ENCODE measurements around the gene KDM4D. TPM values are rescaled to one million over a fixed set of nuclear protein-coding genes. Genes with fewer than 3 reads are reported as not detected.

KDM4D gene
- total RNA-seq, 1 experiment from 2014 or later = 2.7 TPM

GRCh38 chr11:94932503-94932902, 41.0 kb upstream of the KDM4D start:
- H3K9ac ChIP-seq (ENCODE audit: low read length) = no peak overlapping the region
- H3K9me3 ChIP-seq (ENCODE audit: low read length) = no peaks in the 10 kb centered on the region
- CTCF ChIA-PET = no interaction called here
- no peaks in the 10 kb centered on the region for H4K20me1 ChIP-seq (ENCODE audit: low read length)
- H3K79me2 ChIP-seq (ENCODE audit: low read length) = no peaks in the 10 kb centered on the region
- no peak for DNase-seq
- H3K9me2 ChIP-seq (replicated peaks; ENCODE audit: low read length) = no peaks in the 10 kb centered on the region
- no peak for TF ChIP-seq CTCF (conservative IDR thresholded peaks at IDR 0.05; ENCODE audit: low read depth, low read length)
- no peaks in the 10 kb centered on the region for H3K36me3 ChIP-seq (ENCODE audit: low read depth, low read length)
- BruUV-seq (replicated peaks) = no TSS peak
- no peak overlapping the region for H3K4me2 ChIP-seq (ENCODE audit: low read length)
- no peaks in the 10 kb centered on the region for H3K4me1 ChIP-seq (ENCODE audit: insufficient read depth, low read length)
- no peak overlapping the region for H3K27ac ChIP-seq (ENCODE audit: low read length)
- intact Hi-C loops (cut with micrococcal nuclease) = no loop called here
- POLR2A ChIA-PET (ENCODE audit: unreplicated experiment) = no interaction called here
- H2AFZ ChIP-seq (ENCODE audit: low read length) = no peak overlapping the region
- H3F3A ChIP-seq (ENCODE audit: low read length, unreplicated experiment) = no peaks in the 10 kb centered on the region
- no peak for ATAC-seq
- no peak overlapping the region for H3K4me3 ChIP-seq (ENCODE audit: low read length)
- H3K27me3 ChIP-seq (ENCODE audit: low read length) = 0 out of 2 replicates have a peak, but pooled peaks cover 7% of the 10 kb centered on the region

DNA sequence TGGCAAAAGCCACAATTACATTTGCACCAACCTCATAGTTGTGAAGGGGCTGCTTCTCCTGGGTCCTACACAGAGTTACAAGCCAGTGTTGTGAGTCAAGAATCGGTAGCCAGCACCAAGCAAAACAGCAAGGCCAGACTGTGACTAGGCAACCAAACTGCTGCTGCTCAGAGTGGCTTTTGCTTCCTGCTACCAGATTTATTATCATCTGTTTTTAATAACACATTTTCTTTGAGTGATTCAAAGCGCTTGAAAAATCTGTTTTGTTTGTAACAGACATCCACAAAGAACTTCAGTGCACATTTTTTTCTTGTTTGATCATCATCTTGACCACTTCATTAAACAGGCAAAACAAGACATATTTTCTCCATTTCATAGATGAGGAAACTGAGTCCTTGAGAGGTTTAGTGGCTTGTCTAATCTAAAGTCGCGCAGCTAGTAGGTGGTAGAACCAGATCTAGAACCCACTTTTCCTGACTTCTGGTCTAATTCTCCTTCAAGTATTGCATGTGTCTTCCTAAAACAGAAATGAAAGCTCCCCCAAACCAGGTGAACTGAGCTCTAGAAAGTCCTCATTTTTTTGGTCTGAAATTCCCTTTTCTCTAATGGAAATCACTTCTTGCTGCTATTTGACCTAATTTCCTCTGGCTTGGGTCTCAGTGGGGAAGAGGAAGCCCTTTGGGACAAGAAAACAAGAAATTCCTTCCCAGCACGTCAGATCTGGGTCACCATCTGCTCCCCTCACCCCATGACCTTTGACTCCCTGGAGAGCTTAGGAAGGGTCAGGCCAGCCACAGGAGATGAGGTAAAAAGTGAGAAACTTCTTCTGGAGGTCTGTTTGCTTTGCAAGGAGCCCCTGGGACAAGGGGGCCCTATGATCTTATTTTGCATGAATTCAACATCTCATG, 40.0 kb upstream of the KDM4D start:
- no peak overlapping the region for H3K27ac ChIP-seq (ENCODE audit: low read length)
- H3K9me3 ChIP-seq (ENCODE audit: low read length) = no peaks in the 10 kb centered on the region
- H3K4me1 ChIP-seq (ENCODE audit: insufficient read depth, low read length) = no peaks in the 10 kb centered on the region
- no TSS peak for BruUV-seq (replicated peaks)
- no peak overlapping the region for H3K9ac ChIP-seq (ENCODE audit: low read length)
- H3K36me3 ChIP-seq (ENCODE audit: low read depth, low read length) = no peaks in the 10 kb centered on the region
- no peak for TF ChIP-seq CTCF (conservative IDR thresholded peaks at IDR 0.05; ENCODE audit: low read depth, low read length)
- no peak for TF ChIP-seq EZH2phosphoT487 (IDR thresholded peaks at IDR 0.05; ENCODE audit: borderline replicate concordance, low read length)
- no peak for TF ChIP-seq EZH2 (IDR thresholded peaks at IDR 0.05; ENCODE audit: low read length, unreplicated experiment)
- H4K20me1 ChIP-seq (ENCODE audit: low read length) = no peaks in the 10 kb centered on the region
- CTCF ChIA-PET = no interaction called here
- DNase-seq (peak; percentile 21), ATAC-seq (no peak)
- no peaks in the 10 kb centered on the region for H3K9me2 ChIP-seq (replicated peaks; ENCODE audit: low read length)
- intact Hi-C loops (cut with micrococcal nuclease) = no loop called here
- 0 out of 2 replicates have a peak, but pooled peaks cover 10% of the 10 kb centered on the region for H3K27me3 ChIP-seq (ENCODE audit: low read length)
- no peak overlapping the region for H2AFZ ChIP-seq (ENCODE audit: low read length)
- H3K79me2 ChIP-seq (ENCODE audit: low read length) = no peaks in the 10 kb centered on the region
- no peaks in the 10 kb centered on the region for H3F3A ChIP-seq (ENCODE audit: low read length, unreplicated experiment)
- POLR2A ChIA-PET (ENCODE audit: unreplicated experiment) = interaction anchor here (0.6 kb wide), 1 partner anchor 50 kb away, joined by 3 read pairs; no protein-coding TSS in a partner anchor
- no peak overlapping the region for H3K4me3 ChIP-seq (ENCODE audit: low read length)
- H3K4me2 ChIP-seq (ENCODE audit: low read length) = no peak overlapping the region

DNA sequence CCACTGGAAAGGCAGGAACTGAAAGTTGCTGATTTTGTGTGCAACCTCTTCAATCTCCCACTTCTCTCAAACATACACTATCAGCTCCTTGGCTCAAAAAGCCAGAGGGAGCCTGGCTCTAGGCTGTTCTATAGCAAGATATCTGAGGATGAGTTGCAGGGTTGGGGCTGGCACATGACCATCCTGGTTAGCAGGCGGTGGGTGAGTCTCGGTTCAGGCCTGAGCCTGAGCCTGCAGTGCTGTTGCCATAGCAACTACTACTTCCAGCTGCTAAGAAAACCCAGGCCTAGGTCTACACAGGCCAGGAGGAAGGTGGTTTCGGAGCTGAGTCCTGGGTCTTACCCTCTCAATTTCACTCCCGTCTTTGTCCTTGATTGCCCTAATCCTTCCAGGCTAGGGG, 39.1 kb upstream of the KDM4D start:
- Histone ChIP-seq H3K79me2 (ENCODE audit: low read length) (no peaks in the 10 kb centered on the region), H3K4me1 (ENCODE audit: insufficient read depth, low read length) (no peaks in the 10 kb centered on the region), H3K27ac (ENCODE audit: low read length) (no peak overlapping the region), H4K20me1 (ENCODE audit: low read length) (no peaks in the 10 kb centered on the region), H3K27me3 (ENCODE audit: low read length) (peaks cover 18% of the 10 kb centered on the region), H3K9me2 (replicated peaks; ENCODE audit: low read length) (no peaks in the 10 kb centered on the region), H3K9ac (ENCODE audit: low read length) (no peak overlapping the region), H3K9me3 (ENCODE audit: low read length) (no peaks in the 10 kb centered on the region), H2AFZ (ENCODE audit: low read length) (no peak overlapping the region), H3K36me3 (ENCODE audit: low read depth, low read length) (no peaks in the 10 kb centered on the region), H3K4me2 (ENCODE audit: low read length) (no peak overlapping the region), H3K4me3 (ENCODE audit: low read length) (no peak overlapping the region), H3F3A (ENCODE audit: low read length, unreplicated experiment) (no peaks in the 10 kb centered on the region)
- ChIA-PET POLR2A (ENCODE audit: unreplicated experiment) (no interaction called here), CTCF (no interaction called here)
- no peak for ATAC-seq
- BruUV-seq (replicated peaks) = no TSS peak
- no peak for DNase-seq
- intact Hi-C loops (cut with micrococcal nuclease) = no loop called here
- TF ChIP-seq EZH2 (IDR thresholded peaks at IDR 0.05; ENCODE audit: low read length, unreplicated experiment) = no peak
- TF ChIP-seq EZH2phosphoT487 (IDR thresholded peaks at IDR 0.05; ENCODE audit: borderline replicate concordance, low read length) = no peak
- no peak for TF ChIP-seq CTCF (conservative IDR thresholded peaks at IDR 0.05; ENCODE audit: low read depth, low read length)

All from PC-3 (cell line).